Caki2 (cell line): ENCODE measurements around the gene SCD5. TPM values are rescaled to one million over a fixed set of nuclear protein-coding genes. Genes with fewer than 3 reads are reported as not detected.

ENCODE experiments used
- DNase-seq: peaks from one replicate; pipeline ENCODE4 v3.0.0-alpha.2; 2015; ENCODE audit warnings: low read depth
- in situ Hi-C: cut with HindIII; loops from 2 replicates; pipeline ENCODE4 v1.10.0; 2016; ENCODE audit warnings: low sequenced_read_pairs, low pct_unique_long_range_greater_than_20kb, mixed read lengths
- total RNA-seq: library from RNA; depleted of rRNA; stranded (reverse); fragments of >200 nt; shearing (Covaris generic); gene quantifications from 2 replicates; pipeline ENCODE4 v1.2.3, GENCODE V29; 2014; ENCODE audit warnings: low replicate concordance

SCD5 gene
- total RNA-seq, 1 experiment from 2014 or later = 7.2 TPM

- in situ Hi-C loops = no loop called here
- peak; percentile 7 for DNase-seq
Observed at GRCh38 chr4:82746705-82747574, 51.7 kb downstream of the SCD5 start.

GRCh38 chr4:82745173-82745842 lies 53.3 kb downstream of the SCD5 start:
- DNase-seq = no peak
- in situ Hi-C loops = no loop called here

- no peak for DNase-seq
- in situ Hi-C loops = no loop called here
Observed at GRCh38 chr4:82744284-82744968, 54.2 kb downstream of the SCD5 start.

- in situ Hi-C loops = no loop called here
- DNase-seq = no peak
Observed at GRCh38 chr4:82741188-82741587, 57.4 kb downstream of the SCD5 start.

- peak; percentile 60 for DNase-seq
- in situ Hi-C loops = no loop called here
Observed at GRCh38 chr4:82739287-82740190, 59.1 kb downstream of the SCD5 start.

GRCh38 chr4:82737354-82737753 lies 61.2 kb downstream of the SCD5 start:
- in situ Hi-C loops = no loop called here
- DNase-seq = no peak

- in situ Hi-C loops = no loop called here
- peak; percentile 19 for DNase-seq
Observed at GRCh38 chr4:82733636-82734035, 65.0 kb downstream of the SCD5 start.

- DNase-seq = no peak
- in situ Hi-C loops = no loop called here
Observed at GRCh38 chr4:82728301-82728700, 70.3 kb downstream of the SCD5 start.

GRCh38 chr4:82726596-82726995 lies 72.0 kb downstream of the SCD5 start:
- in situ Hi-C loops = no loop called here

GRCh38 chr4:82721819-82722423 lies 76.7 kb downstream of the SCD5 start:
- no peak for DNase-seq
- in situ Hi-C loops = no loop called here

More at GRCh38 chr4:82726596-82726995, 72.0 kb downstream of the SCD5 start:
- DNase-seq = no peak

- DNase-seq = no peak
- in situ Hi-C loops = no loop called here
Observed at GRCh38 chr4:82718162-82718940, 80.2 kb downstream of the SCD5 start.

- in situ Hi-C loops = no loop called here
- no peak for DNase-seq
Observed at GRCh38 chr4:82715731-82716617, 82.6 kb downstream of the SCD5 start.

- DNase-seq = no peak
- in situ Hi-C loops = no loop called here
Observed at GRCh38 chr4:82713856-82714255, 84.7 kb downstream of the SCD5 start.

GRCh38 chr4:82712561-82712960 lies 86.0 kb downstream of the SCD5 start:
- DNase-seq = no peak
- in situ Hi-C loops = no loop called here

GRCh38 chr4:82711158-82711785 lies 87.3 kb downstream of the SCD5 start:
- DNase-seq = no peak
- in situ Hi-C loops = no loop called here
